ENCODE results near the gene IRF9.

DNA sequence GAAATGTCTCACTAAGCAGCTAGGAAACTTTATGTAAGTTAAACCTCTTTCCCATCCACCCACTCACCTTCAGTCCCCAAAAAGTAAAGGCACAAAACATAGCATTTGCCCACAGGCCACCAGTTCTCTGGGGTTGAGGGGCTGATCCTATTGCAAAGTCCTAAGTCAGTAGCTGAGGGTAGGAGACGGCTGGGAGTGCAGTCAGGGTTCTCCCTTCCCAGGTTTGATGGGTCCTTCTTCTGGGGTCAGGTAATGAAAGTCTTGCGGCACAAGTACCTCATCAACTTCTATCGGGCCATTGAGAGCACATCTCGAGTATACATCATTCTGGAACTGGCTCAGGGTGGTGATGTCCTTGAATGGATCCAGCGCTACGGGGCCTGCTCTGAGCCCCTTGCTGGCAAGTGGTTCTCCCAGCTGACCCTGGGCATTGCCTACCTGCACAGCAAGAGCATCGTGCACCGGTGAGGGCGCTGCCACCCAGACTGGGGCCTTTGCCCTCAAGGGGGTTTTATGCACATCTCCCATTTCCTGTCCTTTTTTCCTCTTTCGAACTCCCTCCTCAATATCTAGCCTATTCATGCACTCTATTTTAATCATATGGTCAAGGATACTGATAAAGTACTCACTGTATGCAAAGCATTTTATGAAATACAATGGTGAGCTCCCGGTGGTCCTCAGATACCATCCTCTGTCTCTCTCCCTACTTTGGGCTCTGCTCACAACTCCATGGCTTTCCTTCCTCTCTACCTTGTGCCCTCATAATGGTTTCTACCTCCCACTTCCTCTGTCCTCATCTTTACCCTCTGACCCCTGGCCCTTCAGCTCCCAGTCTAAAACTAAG lies 45.4 kb downstream of the IRF9 start:
- no peak for TF ChIP-seq POLR2A (IDR thresholded peaks at IDR 0.05)
- TF ChIP-seq, protein P1, sequence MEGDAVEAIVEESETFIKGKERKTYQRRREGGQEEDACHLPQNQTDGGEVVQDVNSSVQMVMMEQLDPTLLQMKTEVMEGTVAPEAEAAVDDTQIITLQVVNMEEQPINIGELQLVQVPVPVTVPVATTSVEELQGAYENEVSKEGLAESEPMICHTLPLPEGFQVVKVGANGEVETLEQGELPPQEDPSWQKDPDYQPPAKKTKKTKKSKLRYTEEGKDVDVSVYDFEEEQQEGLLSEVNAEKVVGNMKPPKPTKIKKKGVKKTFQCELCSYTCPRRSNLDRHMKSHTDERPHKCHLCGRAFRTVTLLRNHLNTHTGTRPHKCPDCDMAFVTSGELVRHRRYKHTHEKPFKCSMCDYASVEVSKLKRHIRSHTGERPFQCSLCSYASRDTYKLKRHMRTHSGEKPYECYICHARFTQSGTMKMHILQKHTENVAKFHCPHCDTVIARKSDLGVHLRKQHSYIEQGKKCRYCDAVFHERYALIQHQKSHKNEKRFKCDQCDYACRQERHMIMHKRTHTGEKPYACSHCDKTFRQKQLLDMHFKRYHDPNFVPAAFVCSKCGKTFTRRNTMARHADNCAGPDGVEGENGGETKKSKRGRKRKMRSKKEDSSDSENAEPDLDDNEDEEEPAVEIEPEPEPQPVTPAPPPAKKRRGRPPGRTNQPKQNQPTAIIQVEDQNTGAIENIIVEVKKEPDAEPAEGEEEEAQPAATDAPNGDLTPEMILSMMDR (IDR thresholded peaks at IDR 0.05): no peak
